ENCODE data around the gene CHST5.

The CHST5 gene

GRCh38 chr16:75535901-75536300 is at the start of gene CHST5:
Gene CHST5 (minus strand): TSS chr16:75536108. CDS start chr16:75530384, 5,724 bp downstream.
- DNase-seq, result no peak

- no peak for DNase-seq
Measured at GRCh38 chr16:75584108-75584507, 48.2 kb upstream of the CHST5 start.

DNA sequence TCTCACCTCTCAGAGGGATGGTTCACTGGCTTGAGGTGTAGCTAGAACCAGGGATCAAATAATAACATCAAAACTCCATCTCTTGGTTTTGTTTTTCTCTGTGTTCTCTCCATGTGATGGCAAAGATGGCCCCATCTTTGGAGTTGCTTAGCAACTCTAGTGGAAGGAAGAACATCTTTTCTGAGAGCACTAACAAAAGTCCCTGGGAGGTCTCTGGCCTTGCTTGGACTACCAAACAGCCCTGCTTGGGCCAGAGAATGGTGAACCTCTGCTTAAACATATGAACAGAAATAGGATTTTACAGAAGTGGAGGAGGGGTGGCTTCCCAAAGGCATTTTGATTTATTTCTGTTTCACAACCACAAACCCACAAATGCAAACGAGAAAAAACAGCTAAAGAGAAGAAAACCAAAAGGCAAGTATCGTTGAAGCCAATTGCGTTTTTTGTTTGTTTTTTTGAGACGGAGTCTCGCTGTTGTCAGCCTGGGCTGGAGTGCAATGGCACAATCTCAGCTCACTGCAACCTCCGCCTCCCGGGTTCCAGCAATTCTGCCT is 43.5 kb upstream of the CHST5 start:
- DNase-seq, result no peak

DNA sequence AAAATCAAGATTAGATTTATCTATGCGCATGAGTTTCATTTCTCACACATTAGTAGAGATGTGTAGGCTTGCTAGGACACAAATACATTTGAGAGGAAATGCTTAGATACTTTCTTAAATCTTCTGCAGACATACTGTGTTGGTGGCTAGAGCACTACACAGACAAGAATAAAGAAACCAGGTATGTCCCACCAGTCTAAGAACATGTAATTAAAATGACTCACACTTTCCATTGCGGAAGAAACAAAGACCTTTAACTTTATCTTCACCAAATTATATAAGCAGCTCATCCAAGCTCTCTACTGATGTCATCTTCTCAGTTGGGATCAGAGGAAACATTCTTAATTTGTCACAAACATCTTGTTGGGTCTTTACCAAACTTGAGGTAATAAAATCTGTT is 42.8 kb upstream of the CHST5 start:
- no peak for DNase-seq

- no peak for DNase-seq
Measured at GRCh38 chr16:75578212-75578611, 42.3 kb upstream of the CHST5 start.

DNA sequence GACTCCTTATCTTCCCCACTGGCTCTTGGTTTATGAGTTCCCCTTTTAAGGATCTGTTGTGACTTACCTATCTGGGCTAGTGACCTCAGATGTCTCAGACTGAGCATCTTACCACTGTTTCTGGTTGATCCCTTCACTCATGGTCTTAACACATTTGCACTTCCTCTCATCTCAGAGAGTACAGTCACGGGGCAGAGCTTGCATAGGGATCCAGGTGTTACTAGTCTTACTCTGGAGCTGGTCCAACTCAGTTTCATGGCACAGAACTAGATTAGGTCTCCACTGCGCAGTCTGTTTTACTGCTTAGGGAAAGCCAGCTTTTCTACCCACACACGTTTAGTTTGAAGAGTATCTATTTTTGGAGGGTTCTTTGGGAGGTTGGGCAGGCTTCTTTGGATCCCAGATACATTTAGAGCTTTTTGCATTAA is 40.5 kb upstream of the CHST5 start:
- no peak for DNase-seq

DNA sequence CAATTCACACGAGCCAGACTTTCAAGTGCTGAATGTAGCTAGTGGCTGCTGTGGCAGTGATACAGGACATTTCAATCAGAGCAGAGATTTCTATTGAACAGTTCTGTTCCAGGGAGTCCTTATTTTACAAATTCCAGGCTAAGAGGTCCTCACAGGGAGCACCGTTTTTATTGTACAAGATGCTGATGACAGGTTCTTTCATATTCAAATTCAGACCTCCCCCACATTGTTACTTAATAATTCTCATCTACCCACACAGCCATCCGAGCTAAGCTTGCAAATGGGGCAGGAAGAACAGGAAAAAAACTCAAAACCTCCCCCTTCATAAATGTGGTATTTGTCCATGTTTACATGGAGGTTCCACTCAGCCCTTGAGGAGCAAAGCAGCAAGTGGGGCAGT is 40.0 kb upstream of the CHST5 start:
- DNase-seq, result no peak

DNA sequence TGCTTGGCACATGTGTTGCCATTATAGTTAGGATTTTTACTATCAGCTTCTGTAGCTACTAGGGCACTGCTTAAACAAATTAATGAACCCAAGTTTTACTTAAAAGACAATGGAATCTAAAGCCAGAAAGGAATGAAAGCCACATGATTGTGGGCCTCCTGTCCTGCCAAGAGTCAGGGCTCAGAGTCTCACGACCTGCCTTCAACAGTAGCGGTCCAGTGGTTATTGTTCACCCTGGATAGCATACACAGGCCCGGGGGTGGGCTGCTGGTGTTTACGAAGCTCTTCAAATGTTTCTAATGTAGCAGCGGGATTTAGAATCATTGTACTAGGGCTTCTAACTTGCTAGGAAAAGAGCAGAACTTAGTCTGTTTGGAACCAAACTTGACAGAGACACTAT is 38.0 kb upstream of the CHST5 start:
- DNase-seq, result no peak

DNA sequence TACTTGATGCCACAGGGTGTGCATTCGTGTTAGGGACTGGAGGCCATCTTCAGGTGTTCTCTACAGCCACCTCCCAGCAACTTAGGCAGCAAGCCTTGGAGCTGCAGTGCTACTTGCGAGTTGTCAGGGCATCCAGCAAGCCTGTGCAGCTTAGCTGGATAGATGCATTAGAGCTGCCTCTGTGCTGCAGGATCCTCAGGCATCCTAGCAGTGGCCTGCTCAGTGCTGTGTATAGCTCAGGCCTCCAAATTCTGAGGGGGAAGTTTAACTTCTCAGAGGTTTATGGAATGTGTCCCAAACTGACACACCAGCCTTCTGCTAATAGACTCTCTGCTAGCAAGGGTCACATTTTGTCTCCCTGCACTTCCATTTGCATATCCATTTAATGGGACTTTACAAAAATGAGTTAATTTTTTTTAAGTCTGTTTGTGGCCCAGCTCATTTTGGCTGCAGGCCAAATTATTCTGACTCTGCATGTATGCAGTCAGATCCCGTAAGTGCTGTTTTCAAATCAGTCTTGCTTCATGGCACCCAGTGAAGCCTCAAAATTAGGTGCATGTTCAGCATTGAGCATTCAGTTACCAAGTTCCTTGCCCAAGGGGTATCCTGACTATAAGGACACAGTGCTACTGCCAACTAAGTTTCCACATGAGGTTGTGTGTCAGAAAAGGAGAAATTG is 37.1 kb upstream of the CHST5 start:
- no peak for DNase-seq

DNA sequence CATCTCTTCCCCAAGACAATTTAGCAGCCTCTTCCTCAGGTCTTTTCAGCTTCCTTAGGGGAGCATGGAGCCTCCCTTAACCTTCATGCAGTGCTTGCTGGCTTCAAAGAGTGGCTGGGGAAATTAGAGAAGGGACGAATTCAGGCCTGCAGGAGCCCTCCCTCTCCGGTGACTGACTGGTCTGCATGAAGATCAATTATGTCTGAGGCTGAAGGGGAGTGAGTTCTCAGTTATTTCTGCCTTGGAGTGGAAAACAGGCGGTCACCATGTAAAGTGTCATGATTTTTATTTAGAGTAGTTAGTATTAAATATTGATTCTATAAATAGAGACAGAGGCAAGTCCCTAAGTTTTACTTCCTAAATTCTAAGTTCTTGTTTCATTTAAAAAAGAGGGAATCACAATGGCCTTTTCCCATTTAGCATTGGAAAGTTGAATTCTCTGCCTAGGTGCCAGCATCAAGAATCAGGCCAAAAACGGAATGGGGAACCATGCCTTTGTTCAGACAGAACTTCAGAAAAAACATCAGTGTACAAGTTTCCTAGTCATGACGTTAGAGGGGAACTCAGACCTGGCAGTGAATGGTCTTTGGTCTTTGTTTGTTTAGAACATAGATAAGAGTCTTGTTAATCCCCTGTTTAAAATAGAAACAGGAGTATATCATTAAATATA is 34.6 kb upstream of the CHST5 start:
- no peak for DNase-seq

DNA sequence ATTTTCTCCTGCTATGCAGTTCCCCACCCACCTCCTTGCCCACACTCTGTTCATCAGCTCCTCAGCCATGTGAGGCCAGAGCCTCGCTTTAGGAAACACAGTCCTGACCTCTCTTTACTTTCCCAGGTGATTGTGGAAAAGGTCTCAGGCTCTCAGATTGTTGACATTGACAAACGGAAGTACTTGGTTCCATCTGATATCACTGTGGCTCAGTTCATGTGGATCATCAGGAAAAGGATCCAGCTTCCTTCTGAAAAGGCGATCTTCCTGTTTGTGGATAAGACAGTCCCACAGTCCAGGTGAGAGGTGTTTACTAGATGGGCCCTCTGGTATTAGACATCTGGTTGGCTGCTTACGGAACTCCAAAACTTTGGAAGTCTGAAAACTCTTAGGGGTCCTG is 32.0 kb upstream of the CHST5 start:
- no peak for DNase-seq

- no peak for DNase-seq
Measured at GRCh38 chr16:75566758-75567255, 30.9 kb upstream of the CHST5 start.

DNA sequence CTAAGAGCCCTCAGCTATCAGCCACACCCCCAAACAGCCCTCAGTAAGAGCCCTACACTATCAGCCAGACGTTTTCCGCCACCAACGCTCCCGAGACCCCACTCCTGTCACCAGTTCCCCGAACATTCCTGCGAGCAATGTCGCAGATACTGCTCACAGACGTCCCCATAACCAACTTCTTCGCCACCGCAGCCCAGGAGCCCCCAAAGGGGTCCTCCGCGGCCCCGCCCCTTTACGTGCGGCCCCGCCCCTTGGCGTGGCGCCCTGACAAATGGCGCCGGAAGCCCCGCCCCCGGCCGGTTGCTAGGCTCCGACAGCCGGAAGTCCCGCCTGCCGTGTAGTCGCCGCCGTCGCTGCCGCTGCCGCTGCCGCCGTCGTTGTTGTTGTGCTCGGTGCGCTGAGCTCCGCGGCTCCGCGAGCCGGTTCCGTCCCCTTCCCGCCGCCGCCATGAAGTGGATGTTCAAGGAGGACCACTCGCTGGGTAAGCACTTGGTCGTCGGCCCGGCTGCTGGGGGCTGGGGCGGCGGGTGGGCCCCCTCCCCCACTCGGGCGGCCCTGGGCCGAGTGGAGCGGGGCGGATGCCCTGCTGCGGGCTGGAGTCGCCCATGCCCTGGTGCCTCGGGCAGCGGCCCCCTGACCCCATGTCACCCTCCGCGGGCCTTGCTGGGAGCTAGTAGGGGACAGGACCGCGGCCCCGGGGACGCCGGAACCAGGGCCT is 30.3 kb upstream of the CHST5 start, which contains the start of gene GABARAPL2:
GABARAPL2 (plus strand) TSS at position 340 of the 718 bp plus-strand sequence; CDS start at position 448, 108 bp downstream.
- peak; percentile 89 for DNase-seq

DNA sequence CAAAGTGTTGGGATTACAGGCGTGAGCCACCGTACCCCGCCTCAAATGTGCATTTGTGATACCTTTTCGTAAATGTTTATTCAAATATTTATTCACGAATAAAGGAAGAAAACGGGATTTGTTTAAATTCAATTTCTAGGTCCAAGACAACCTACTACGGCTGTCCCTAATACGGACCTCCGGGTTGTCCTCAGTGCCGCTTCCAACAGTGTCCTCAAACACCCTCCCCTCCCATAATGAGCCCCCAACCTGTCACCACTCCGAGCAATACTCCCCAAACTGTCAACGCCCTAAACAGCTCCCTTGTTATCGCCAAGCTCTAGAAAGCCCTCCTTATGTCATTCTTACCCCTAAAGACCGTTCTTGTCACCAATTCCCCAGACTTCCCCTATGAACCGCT is 29.7 kb upstream of the CHST5 start:
- no peak for DNase-seq

DNA sequence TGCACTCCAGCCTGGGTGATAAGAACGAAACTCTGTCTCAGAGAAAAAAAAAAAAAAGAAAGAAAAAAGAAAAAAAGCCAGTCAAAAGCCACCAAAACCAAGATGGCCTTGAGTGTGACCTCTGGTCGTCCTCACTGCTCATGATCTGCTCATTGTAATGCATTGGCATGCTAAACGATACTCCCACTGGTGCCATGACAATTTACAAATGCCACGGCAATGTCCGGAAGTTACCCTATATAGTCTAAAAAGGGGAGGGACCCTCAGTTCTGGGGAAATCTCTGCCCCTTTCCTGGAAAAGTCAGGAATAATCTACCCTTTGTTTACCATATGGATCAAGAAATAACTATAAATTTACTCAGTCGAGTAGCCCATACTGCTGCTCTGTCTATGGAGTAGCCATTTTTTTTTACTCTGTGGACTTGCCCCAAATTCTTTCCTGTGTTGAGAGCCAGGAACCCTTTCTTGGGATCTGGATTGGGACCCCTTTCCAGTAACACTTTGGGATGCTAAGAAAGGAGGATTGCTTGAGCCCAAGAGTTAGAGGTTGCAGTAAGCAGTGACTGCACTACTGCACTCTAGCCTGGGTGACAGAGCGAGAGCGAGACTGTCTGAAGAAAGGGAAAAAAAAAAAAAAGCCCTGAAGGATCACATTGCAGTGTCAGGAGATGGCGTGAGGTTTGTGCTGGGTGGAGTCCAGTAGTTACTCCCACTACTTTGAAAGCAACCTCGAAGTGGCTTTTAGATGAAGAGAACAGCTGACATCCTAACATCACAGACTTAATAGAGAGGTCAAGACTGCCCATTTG is 23.9 kb upstream of the CHST5 start:
- DNase-seq, result peak; percentile 58

GRCh38 chr16:75558846-75559401 is 23.0 kb upstream of the CHST5 start:
- DNase-seq, result no peak

DNA sequence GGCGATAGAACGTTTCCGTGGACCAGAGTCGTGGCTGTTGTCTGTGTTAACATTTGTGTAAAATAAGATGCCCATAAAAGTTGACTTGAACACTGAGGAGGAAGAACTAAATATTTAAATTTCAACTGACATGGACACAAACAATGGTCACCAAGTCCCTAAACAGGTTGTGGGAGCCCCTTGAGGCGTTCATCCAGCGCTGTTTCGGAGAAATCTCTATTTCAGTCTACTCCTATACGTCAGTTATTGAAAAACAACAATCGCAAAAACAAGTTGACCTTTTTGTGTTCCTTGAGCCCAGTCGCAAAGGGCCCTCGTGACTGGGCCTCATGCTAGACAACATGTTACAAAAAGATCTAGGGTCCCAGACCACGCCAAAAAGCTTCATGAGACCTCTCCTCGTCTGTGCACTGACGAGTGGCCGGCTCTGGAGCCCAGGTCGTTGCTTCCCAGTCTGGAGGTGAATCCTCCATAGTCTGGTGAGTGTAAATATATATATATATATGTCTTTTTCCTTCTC is 20.6 kb upstream of the CHST5 start:
- no peak for DNase-seq

DNA sequence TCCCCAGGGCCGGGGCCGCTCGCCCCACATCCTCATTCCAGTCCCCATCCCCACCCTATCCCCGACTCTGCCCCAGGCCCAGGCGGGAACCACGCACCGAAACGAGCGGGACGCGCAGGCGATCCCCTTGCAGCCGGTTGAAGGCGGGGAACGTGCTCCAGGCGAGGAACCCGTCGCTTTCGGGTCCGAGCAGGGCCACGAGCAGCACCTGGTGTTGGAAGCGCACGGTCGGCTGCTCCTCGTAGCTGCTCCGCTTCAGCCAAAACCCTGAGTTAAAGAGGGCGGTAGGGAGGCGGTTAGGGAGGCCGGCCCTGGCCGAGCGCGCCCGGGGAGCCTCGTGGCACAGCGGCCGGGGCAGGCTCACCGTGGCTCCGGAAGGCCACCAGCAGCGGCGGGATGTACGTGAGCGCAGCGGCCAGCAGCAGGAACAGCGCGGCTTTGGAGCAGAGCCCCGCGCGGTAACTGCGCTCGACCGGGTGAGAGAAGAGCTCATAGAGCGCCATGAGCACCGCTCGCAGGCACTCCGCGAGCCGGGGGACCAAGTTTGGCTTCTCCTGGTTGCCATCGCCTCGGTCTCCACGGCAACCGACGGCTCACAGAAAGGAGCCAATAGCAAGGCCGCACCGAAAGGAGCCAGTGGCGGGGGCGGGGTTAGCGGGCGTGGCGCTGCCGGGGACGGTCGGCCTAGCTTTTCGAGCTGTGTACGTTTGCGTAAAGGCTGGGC is 20.0 kb upstream of the CHST5 start, which contains the start of gene TMEM231:
TMEM231 (minus strand) TSS at position 546 of the 724 bp plus-strand sequence; CDS start at position 503, 43 bp downstream.
- DNase-seq, result peak; percentile 88

DNA sequence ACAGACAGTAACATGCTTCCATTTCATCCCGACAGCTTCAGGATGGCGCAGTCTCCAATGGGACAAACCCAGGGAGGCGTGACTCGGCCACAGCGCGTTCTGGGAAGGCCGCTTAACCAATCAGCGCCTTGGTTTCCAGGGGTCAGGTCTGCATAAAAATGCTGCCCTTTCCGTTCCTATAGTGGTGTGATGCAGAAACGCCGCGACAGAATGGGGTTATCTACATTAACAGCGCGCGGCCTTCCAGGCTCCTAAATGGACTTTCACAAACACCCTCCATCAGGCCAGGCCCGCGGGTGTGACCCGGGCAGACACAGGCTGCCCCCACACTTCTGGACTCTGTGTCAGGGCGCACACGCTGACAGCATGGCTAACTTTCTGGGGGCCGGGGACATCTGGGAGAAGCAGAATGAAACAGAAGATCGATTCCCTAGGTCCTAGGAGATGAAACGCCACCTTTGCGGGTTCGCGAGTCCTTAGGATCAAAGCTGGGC is 19.4 kb upstream of the CHST5 start:
- DNase-seq, result peak; percentile 72

DNA sequence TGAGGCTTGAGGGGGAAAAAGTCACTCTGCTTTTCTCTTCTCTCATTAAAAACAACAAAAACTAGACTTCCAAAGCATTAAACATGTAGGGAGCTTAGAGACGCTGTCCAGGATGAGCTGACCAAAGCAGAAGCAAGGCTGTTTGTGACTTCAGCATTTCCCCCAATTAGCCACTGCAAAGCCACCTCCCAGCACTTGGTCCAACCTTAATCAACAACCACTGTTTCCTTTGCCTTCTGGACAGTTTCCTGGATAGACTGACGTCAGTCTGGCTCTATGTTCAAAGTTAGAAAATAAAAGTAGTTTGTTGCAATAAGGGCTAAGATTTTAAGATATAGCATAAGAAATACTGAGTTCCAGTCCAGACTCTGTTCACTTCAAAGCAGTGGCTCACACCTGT is 17.0 kb upstream of the CHST5 start:
- DNase-seq, result no peak

- DNase-seq, result no peak
Measured at GRCh38 chr16:75550211-75550662, 14.3 kb upstream of the CHST5 start.

Measured in NCI-H2171 treated with DMSO at 0.1 percent for 48 hours (cell line).